Adrenal gland (tissue), 12 donors: ENCODE measurements around the gene B4GALT6. TPM values are rescaled to one million over a fixed set of nuclear protein-coding genes. Genes with fewer than 3 reads are reported as not detected.
A peak's percentile ranks its signal among the peaks of the same experiment; 100 is the strongest.

Experiments
- DNase-seq, 7 donors: peaks; one replicate each; pipeline ENCODE4 v3.0.0-alpha.2; 2019 to 2020
- H3K27ac ChIP-seq, 5 donors: fragments of 200-600 bp; sonication (generic) in 4 of 5; 1 replicate in 3 of 5; 2 replicates in 2 of 5; pipeline versions ENCODE4 v1.5.1 to v1.8.0; 2016 to 2020; ENCODE audit warnings: mild to moderate bottlenecking in 1 of 5
- H3K27me3 ChIP-seq: fragments of 200-600 bp; 2 replicates; pipeline ENCODE4 v1.8.0; 2021
- H3K36me3 ChIP-seq, 2 donors: fragments of 200-600 bp; replicated peaks in 1 of 2; 1 replicate in 1 of 2; 2 replicates in 1 of 2; pipeline versions ENCODE4 v1.5.1 to v1.8.0; 2018 to 2022
- H3K4me1 ChIP-seq, 2 donors: fragments of 200-600 bp; replicated peaks in 1 of 2; 1 replicate in 1 of 2; 2 replicates in 1 of 2; pipeline versions ENCODE4 v1.5.1 to v1.8.0; 2018 to 2021
- H3K4me3 ChIP-seq, 4 donors: fragments of 200-600 bp; sonication (generic) in 3 of 4; one replicate each; pipeline ENCODE4 v1.5.1; 2016 to 2018
- H3K9me3 ChIP-seq, 3 donors: fragments of 200-600 bp; sonication (generic) in 1 of 3; replicated peaks in 1 of 3; 1 replicate in 2 of 3; 2 replicates in 1 of 3; pipeline versions ENCODE4 v1.5.1 to v1.8.0; 2016 to 2021
- CTCF ChIP-seq, 6 experiments: fragments of 450-650 bp in 4 of 6; fragments of 200-600 bp in 2 of 6; sonication (generic) in 1 of 6; IDR thresholded peaks; 1 replicate in 5 of 6; 2 replicates in 1 of 6; pipeline versions ENCODE4 v1.5.1 to v1.8.0; 2016 to 2021; ENCODE audit warnings: antibody characterized with exemption in 6 of 6, mild to moderate bottlenecking in 2 of 6, moderate library complexity in 1 of 6
- POLR2A ChIP-seq, 2 donors: fragments of 450-650 bp; IDR thresholded peaks; one replicate each; pipeline ENCODE4 v1.6.1; 2017; ENCODE audit warnings: antibody characterized with exemption in 2 of 2, mild to moderate bottlenecking in 2 of 2, moderate library complexity in 1 of 2
- WGBS, 4 donors: extraction: QIAGEN DNeasy Blood & Tissue Kit in 2 of 4; methylation state at CpG; one replicate each; pipeline versions ENCODE4 v1.1.5 to v1.1.7; 2013 to 2017; 5-methylcytosine and 5-hydroxymethylcytosine counted together
- intact Hi-C, 2 donors: fragments of 100-400 bp; cut with DNase I; formaldehyde crosslinking; loops; one replicate each; pipeline versions ENCODE4 v1.14.1 to v1.15.0; 2022 to 2023
- polyA plus RNA-seq, 3 donors: library from polyadenylated mRNA; stranded (reverse); fragments of 200-250 nt in 2 of 3; fragments of 350-450 nt in 1 of 3; fragmentation: Illumina TruSeq in 1 of 3; extraction: RNeasy Lipid Tissue Mini Kit (QIAGEN cat#74804) in 1 of 3; gene quantifications; one replicate each; pipeline ENCODE4 v1.2.3, GENCODE V29; 2013 to 2014
- total RNA-seq, 9 donors: library from RNA; depleted of rRNA in 4 of 9; stranded (reverse); fragments of >200 nt in 4 of 9; fragments of 120-200 nt in 1 of 9; fragmentation: NEBNext Ultra II Directional in 1 of 9; extraction: Animal tissue kit (Norgen Biotek cat#: 25700) in 1 of 9; gene quantifications; one replicate each; pipeline versions ENCODE4 v1.1.0 to v1.2.4, GENCODE V29; 2013 to 2023
- donor health status: healthy with polysubstance abuse.
- donor health status: Bipolar disorder and iron deficiency.
- donor health status: DM: yes; HTN: yes; CAD: no.
- donor health status: DM: no; HTN: no; CAD: no.
- donor health status: DM: no; HTN: no; CAD: no.
- donor health status: DM: yes; HTN: yes; CAD: no.

B4GALT6 gene
- total and polyA plus RNA-seq, 12 donors = 6.4 to 71.3 (median 21.6) TPM

GRCh38 chr18:31685097-31686082 lies 1.0 kb upstream of the B4GALT6 start:
- no peaks in the 10 kb centered on the region for H3K27me3 ChIP-seq
- DNase-seq = peak; percentile 70 to 86 (median 78)
- peak overlapping the region in 3 of 4 donors; percentile 38 to 83 (median 50) for H3K4me3 ChIP-seq
- H3K27ac ChIP-seq = peak overlapping the region in 4 of 5 donors; percentile 61 to 92 (median 86)
- H3K4me1 ChIP-seq = peaks cover 22 to 44% of the 10 kb centered on the region in 2 donors
- intact Hi-C loops = no loop called here
- peak in 5 of 6 experiments; percentile 16 to 63 (median 46) for TF ChIP-seq CTCF (IDR thresholded peaks at IDR 0.05)
- peak in 1 of 2 donors; percentile 77 for TF ChIP-seq POLR2A (IDR thresholded peaks at IDR 0.05)
- H3K36me3 ChIP-seq = no peaks in the 10 kb centered on the region
- 2 to 13% (median 2%) methylated on average over 13 to 114 of the region's 115 CpGs for WGBS, 4 donors
- H3K9me3 ChIP-seq = no peaks in the 10 kb centered on the region

- WGBS, 4 donors = 7 to 12% (median 10%) methylated on average over 9 of the region's 9 CpGs
- H3K4me3 ChIP-seq = peak overlapping the region in 3 of 4 donors; percentile 70 to 83 (median 74)
- peak overlapping the region; percentile 25 to 92 (median 83) for H3K27ac ChIP-seq
- peaks cover 34 to 58% of the 10 kb centered on the region in 2 donors for H3K4me1 ChIP-seq
- H3K9me3 ChIP-seq = no peaks in the 10 kb centered on the region
- DNase-seq = no peak
- TF ChIP-seq POLR2A (IDR thresholded peaks at IDR 0.05) (no peak), CTCF (IDR thresholded peaks at IDR 0.05) (no peak)
- no peaks in the 10 kb centered on the region for H3K27me3 ChIP-seq
- no peaks in the 10 kb centered on the region for H3K36me3 ChIP-seq
- intact Hi-C loops = no loop called here
Observed at GRCh38 chr18:31683968-31684278, 458 bp downstream of the B4GALT6 start.

- TF ChIP-seq POLR2A (IDR thresholded peaks at IDR 0.05) (no peak), CTCF (IDR thresholded peaks at IDR 0.05) (no peak)
- DNase-seq = no peak
- peak overlapping the region in 1 of 4 donors; percentile 83 for H3K4me3 ChIP-seq
- H3K9me3 ChIP-seq = no peaks in the 10 kb centered on the region
- peak overlapping the region in 3 of 5 donors; percentile 83 to 92 (median 88) for H3K27ac ChIP-seq
- 39 to 59% (median 50%) methylated on average over 5 of the region's 5 CpGs for WGBS, 4 donors
- no peaks in the 10 kb centered on the region for H3K27me3 ChIP-seq
- intact Hi-C loops = no loop called here
- H3K4me1 ChIP-seq = peaks cover 34 to 67% of the 10 kb centered on the region in 2 donors
- no peaks in the 10 kb centered on the region for H3K36me3 ChIP-seq
Observed at GRCh38 chr18:31683106-31683505, 1.3 kb downstream of the B4GALT6 start.

GRCh38 chr18:31680831-31681568 lies 3.4 kb downstream of the B4GALT6 start:
- WGBS, 4 donors = 74 to 81% (median 79%) methylated on average over 2 of the region's 2 CpGs
- Histone ChIP-seq H3K9me3 (no peaks in the 10 kb centered on the region), H3K4me1 (peaks cover 34 to 63% of the 10 kb centered on the region in 2 donors), H3K4me3 (no peak overlapping the region), H3K27me3 (no peaks in the 10 kb centered on the region), H3K36me3 (no peaks in the 10 kb centered on the region), H3K27ac (peak overlapping the region; percentile 34 to 92 (median 76))
- TF ChIP-seq POLR2A (IDR thresholded peaks at IDR 0.05) (no peak), CTCF (IDR thresholded peaks at IDR 0.05) (no peak)
- no peak for DNase-seq
- intact Hi-C loops = no loop called here
